NOMO-1 treated with dmso at 0.1 percent for 144 hours (cell line): ENCODE measurements around the gene EXOC3L2.

ENCODE experiments used
- DNase-seq: peaks from one replicate; lab custom pipeline; 2025; ENCODE audit not compliant: unreplicated experiment; lab: John Stamatoyannopoulos, UW

Gene EXOC3L2

GRCh38 chr19:45223879-45224278 is 21.3 kb downstream of the EXOC3L2 start:
- no peak for DNase-seq

- no peak for DNase-seq
Measured at GRCh38 chr19:45222724-45223123, 22.5 kb downstream of the EXOC3L2 start.

- peak; percentile 17 for DNase-seq
Measured at GRCh38 chr19:45218911-45219743, 26.1 kb downstream of the EXOC3L2 start.

- no peak for DNase-seq
Measured at GRCh38 chr19:45218426-45218825, 26.8 kb downstream of the EXOC3L2 start.

- no peak for DNase-seq
Measured at GRCh38 chr19:45217957-45218334, 27.3 kb downstream of the EXOC3L2 start.

- no peak for DNase-seq
Measured at GRCh38 chr19:45217193-45217956, 27.8 kb downstream of the EXOC3L2 start.

- DNase-seq, result no peak
Measured at GRCh38 chr19:45216667-45217066, 28.5 kb downstream of the EXOC3L2 start.

- no peak for DNase-seq
Measured at GRCh38 chr19:45215391-45216191, 29.6 kb downstream of the EXOC3L2 start.

- no peak for DNase-seq
Measured at GRCh38 chr19:45213031-45213430, 32.2 kb downstream of the EXOC3L2 start.

- no peak for DNase-seq
Measured at GRCh38 chr19:45211751-45212381, 33.3 kb downstream of the EXOC3L2 start.

GRCh38 chr19:45206328-45206727 is 38.9 kb downstream of the EXOC3L2 start:
- DNase-seq, result no peak

- DNase-seq, result no peak
Measured at GRCh38 chr19:45205810-45206209, 39.4 kb downstream of the EXOC3L2 start.

GRCh38 chr19:45202637-45203036 is 42.6 kb downstream of the EXOC3L2 start:
- no peak for DNase-seq

GRCh38 chr19:45200568-45200967 is 44.6 kb downstream of the EXOC3L2 start:
- DNase-seq, result no peak

GRCh38 chr19:45195764-45196163 is 49.4 kb downstream of the EXOC3L2 start:
- no peak for DNase-seq

GRCh38 chr19:45191375-45191774 is 53.8 kb downstream of the EXOC3L2 start:
- DNase-seq, result no peak

- DNase-seq, result no peak
Measured at GRCh38 chr19:45189971-45190370, 55.2 kb downstream of the EXOC3L2 start.

- DNase-seq, result no peak
Measured at GRCh38 chr19:45187421-45188100, 57.6 kb downstream of the EXOC3L2 start.

GRCh38 chr19:45186509-45187334 is 58.5 kb downstream of the EXOC3L2 start:
- no peak for DNase-seq

- no peak for DNase-seq
Measured at GRCh38 chr19:45184115-45184514, 61.1 kb downstream of the EXOC3L2 start.
